Keratinocyte (primary cell): Measurements from ENCODE around the gene CLDN22. TPM values are rescaled to one million over a fixed set of nuclear protein-coding genes. Genes with fewer than 3 reads are reported as not detected.

Source experiments
- DNase-seq: peaks from one replicate; pipeline ENCODE4 v3.0.0-alpha.2; 2011; ENCODE audit warnings: low read depth, missing footprints, low spot score
- FAIRE-seq: peaks from 2 replicates; lab custom pipeline; 2011; peaks lifted over from hg19 to GRCh38; lab: Jason Lieb, UNC
- H2AFZ ChIP-seq: 2 replicates; pipeline ENCODE4 v1.6.0; 2012; ENCODE audit warnings: low read length, control low read depth, inconsistent platforms; ENCODE audit not compliant: control insufficient read depth
- H3K27ac ChIP-seq: 2 replicates; pipeline ENCODE4 v1.5.1; 2011; ENCODE audit warnings: low read length; ENCODE audit not compliant: control insufficient read depth, insufficient read depth
- H3K27me3 ChIP-seq: 3 replicates; pipeline ENCODE4 v1.6.0; 2011; ENCODE audit warnings: low read length; ENCODE audit not compliant: control insufficient read depth, insufficient read depth; ENCODE audit errors: extremely low read depth
- H3K36me3 ChIP-seq, 2 experiments: 2 replicates in 1 of 2; 3 replicates in 1 of 2; pipeline ENCODE4 v1.5.1; 2011; ENCODE audit warnings: low read length in 2 of 2, mild to moderate bottlenecking in 1 of 2; ENCODE audit not compliant: control insufficient read depth in 2 of 2, insufficient read depth in 2 of 2; ENCODE audit errors: extremely low read depth in 1 of 2
- H3K4me1 ChIP-seq: 3 replicates; pipeline ENCODE4 v1.5.1; 2011; ENCODE audit warnings: low read length; ENCODE audit not compliant: control insufficient read depth, insufficient read depth; ENCODE audit errors: extremely low read depth
- H3K4me2 ChIP-seq: 3 replicates; pipeline ENCODE4 v1.6.0; 2011; ENCODE audit warnings: low read depth, low read length; ENCODE audit not compliant: control insufficient read depth, insufficient read depth; ENCODE audit errors: extremely low read depth
- H3K4me3 ChIP-seq, 3 experiments: fragments of 200-600 bp in 1 of 3; sonication (generic) in 1 of 3; 2 replicates in 2 of 3; 3 replicates in 1 of 3; pipeline ENCODE4 v1.5.1; 2011 to 2016; ENCODE audit warnings: low read length in 3 of 3, mild to moderate bottlenecking in 3 of 3, control low read depth in 2 of 3, inconsistent platforms in 1 of 3, low read depth in 1 of 3, mixed read lengths in 1 of 3, mixed run types in 1 of 3, moderate library complexity in 1 of 3; ENCODE audit not compliant: control insufficient read depth in 2 of 3, insufficient read depth in 2 of 3; ENCODE audit errors: extremely low read depth in 1 of 3
- H3K79me2 ChIP-seq: 2 replicates; pipeline ENCODE4 v1.6.0; 2012; ENCODE audit warnings: low read length; ENCODE audit not compliant: control insufficient read depth, insufficient read depth
- H3K9ac ChIP-seq: 3 replicates; pipeline ENCODE4 v1.6.0; 2011; ENCODE audit warnings: low read length; ENCODE audit not compliant: control insufficient read depth, insufficient read depth; ENCODE audit errors: extremely low read depth
- H3K9me1 ChIP-seq: 3 replicates; pipeline ENCODE4 v1.6.0; 2011; ENCODE audit warnings: low read length; ENCODE audit not compliant: control insufficient read depth, insufficient read depth; ENCODE audit errors: extremely low read depth
- H3K9me3 ChIP-seq: 2 replicates; pipeline ENCODE4 v1.5.1; 2012; ENCODE audit warnings: low read depth, low read length; ENCODE audit not compliant: control insufficient read depth
- H4K20me1 ChIP-seq: 3 replicates; pipeline ENCODE4 v1.6.0; 2011; ENCODE audit warnings: low read length; ENCODE audit not compliant: control insufficient read depth, insufficient read depth; ENCODE audit errors: extremely low read depth
- CTCF ChIP-seq, 3 experiments: IDR thresholded peaks in 1 of 3; conservative IDR thresholded peaks in 1 of 3; optimal IDR thresholded peaks in 1 of 3; 2 replicates in 2 of 3; 3 replicates in 1 of 3; pipeline versions ENCODE3 to v1.5.1; 2011; ENCODE audit warnings: low read length in 3 of 3, mild to moderate bottlenecking in 3 of 3, moderate library complexity in 2 of 3, control low read depth in 1 of 3, inconsistent platforms in 1 of 3; ENCODE audit not compliant: insufficient read depth in 2 of 3; ENCODE audit errors: extremely low read depth in 1 of 3
- EZH2 ChIP-seq: IDR thresholded peaks from one replicate; pipeline ENCODE4 v1.6.1; 2012; ENCODE audit warnings: inconsistent platforms, mild to moderate bottlenecking, low read length, moderate library complexity
- dilution Hi-C: fragments of 300-500 bp; cut with MboI; formaldehyde crosslinking; loops from one replicate; pipeline ENCODE4 v1.7.0; 2020; ENCODE audit warnings: low sequenced_read_pairs; ENCODE audit not compliant: extremely low pct_ligation_motif_present
- polyA plus RNA-seq, 5 experiments: library from polyadenylated mRNA; depleted of rRNA in 3 of 5; stranded (reverse) in 3 of 5; stranded (forward) in 1 of 5; unstranded in 1 of 5; fragments of >200 nt; gene quantifications; 1 replicate in 1 of 5; 2 replicates in 3 of 5; 3 replicates in 1 of 5; pipeline versions ENCODE4 v1.2.1 to v1.2.3, GENCODE V29; 2011 to 2012; ENCODE audit warnings: missing spikeins in 2 of 5, low read depth in 1 of 5, low replicate concordance in 1 of 5

The CLDN22 gene
- polyA plus RNA-seq, 1 donor (not counting 4 experiments of a cell fraction or from before 2014, with no cell fraction given) = 0.03 TPM

- H3K36me3 ChIP-seq = no peaks in the 10 kb centered on the region
- no peaks in the 10 kb centered on the region for H4K20me1 ChIP-seq
- H3K4me1 ChIP-seq = peaks cover 28% of the 10 kb centered on the region
- H3K9me1 ChIP-seq = no peaks in the 10 kb centered on the region
- dilution Hi-C loops = no loop called here
- FAIRE-seq (peak; percentile 23), DNase-seq (no peak)
- H3K9me3 ChIP-seq = no peaks in the 10 kb centered on the region
- H3K9ac ChIP-seq = no peak overlapping the region
- TF ChIP-seq EZH2 (no peak), CTCF (optimal IDR thresholded peaks at IDR 0.05 in 1 of 3, IDR thresholded peaks at IDR 0.05 in 1 of 3, conservative IDR thresholded peaks at IDR 0.05 in 1 of 3; ENCODE audit: extremely low read depth in 1 of 3, insufficient read depth in 2 of 3, low read length in 3 of 3) (no peak)
- H3K4me2 ChIP-seq = no peak overlapping the region
- H3K79me2 ChIP-seq = no peaks in the 10 kb centered on the region
- no peak overlapping the region for H2AFZ ChIP-seq
- H3K27ac ChIP-seq = no peak overlapping the region
- H3K4me3 ChIP-seq = no peak overlapping the region
- no peaks in the 10 kb centered on the region for H3K27me3 ChIP-seq
Observed at GRCh38 chr4:183360161-183360919, 40.3 kb upstream of the CLDN22 start.

- Histone ChIP-seq H3K9ac (no peak overlapping the region), H3K4me2 (no peak overlapping the region), H3K27ac (no peak overlapping the region), H3K9me1 (no peaks in the 10 kb centered on the region), H4K20me1 (no peaks in the 10 kb centered on the region), H3K79me2 (no peaks in the 10 kb centered on the region), H2AFZ (no peak overlapping the region), H3K9me3 (no peaks in the 10 kb centered on the region), H3K27me3 (no peaks in the 10 kb centered on the region), H3K4me3 (no peak overlapping the region), H3K36me3 (no peaks in the 10 kb centered on the region), H3K4me1 (peaks cover 47% of the 10 kb centered on the region)
- FAIRE-seq (no peak), DNase-seq (no peak)
- TF ChIP-seq EZH2 (no peak), CTCF (optimal IDR thresholded peaks at IDR 0.05 in 1 of 3, IDR thresholded peaks at IDR 0.05 in 1 of 3, conservative IDR thresholded peaks at IDR 0.05 in 1 of 3; ENCODE audit: extremely low read depth in 1 of 3, insufficient read depth in 2 of 3, low read length in 3 of 3) (no peak)
- dilution Hi-C loops = no loop called here
Observed at GRCh38 chr4:183358215-183358755, 38.2 kb upstream of the CLDN22 start.
